Raji (cell line): ENCODE data around the gene ZNF443.

ENCODE experiments used
- POLR2A ChIP-seq: IDR thresholded peaks from 2 replicates; pipeline ENCODE4 v1.6.1; 2011; ENCODE audit warnings: low read depth, low read length, control low read depth; ENCODE audit not compliant: insufficient read depth

ZNF443 gene

DNA sequence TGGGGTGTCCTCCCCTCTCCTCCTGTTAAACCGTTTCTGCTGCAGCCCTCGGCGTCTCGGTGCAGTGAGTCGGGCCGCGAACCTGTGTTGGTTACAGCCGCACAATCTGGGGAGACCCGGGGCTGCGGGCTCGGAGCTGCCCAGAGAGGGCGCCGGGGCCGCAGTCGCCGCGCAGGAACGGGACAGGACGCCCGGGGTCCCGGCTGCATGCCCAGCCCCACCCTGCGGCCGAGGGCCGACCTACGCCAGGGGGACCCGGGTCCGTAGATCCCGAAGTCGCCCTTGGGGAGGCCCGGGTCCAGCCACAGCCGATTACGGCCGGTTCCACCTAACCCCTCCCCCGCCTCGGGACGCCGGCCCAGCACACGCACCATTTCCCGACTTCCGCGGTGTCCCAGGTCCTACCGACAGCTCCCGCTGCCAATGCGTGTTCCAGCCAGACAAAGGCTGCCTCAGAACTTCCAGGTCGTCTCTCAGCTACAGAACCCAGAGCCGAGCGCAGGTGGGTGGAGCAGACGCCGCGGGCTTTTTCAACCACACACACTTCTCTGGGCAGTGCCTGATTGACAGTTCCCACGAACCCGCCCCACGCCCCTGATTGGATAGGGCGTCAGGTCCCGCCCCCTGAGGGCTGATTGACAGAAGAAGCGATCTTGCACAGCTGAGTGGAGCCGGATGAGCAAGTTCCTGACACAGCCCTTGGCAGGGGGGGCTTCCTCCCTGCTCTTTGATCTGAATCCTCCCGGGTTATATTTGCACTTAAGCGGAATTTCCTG is at the start of gene ZNF443:
TSS of gene ZNF443 (minus strand) at position 481 of the 776 bp plus-strand sequence. CDS start at position 374, 107 bp downstream.
- peak; percentile 78 for TF ChIP-seq POLR2A

DNA sequence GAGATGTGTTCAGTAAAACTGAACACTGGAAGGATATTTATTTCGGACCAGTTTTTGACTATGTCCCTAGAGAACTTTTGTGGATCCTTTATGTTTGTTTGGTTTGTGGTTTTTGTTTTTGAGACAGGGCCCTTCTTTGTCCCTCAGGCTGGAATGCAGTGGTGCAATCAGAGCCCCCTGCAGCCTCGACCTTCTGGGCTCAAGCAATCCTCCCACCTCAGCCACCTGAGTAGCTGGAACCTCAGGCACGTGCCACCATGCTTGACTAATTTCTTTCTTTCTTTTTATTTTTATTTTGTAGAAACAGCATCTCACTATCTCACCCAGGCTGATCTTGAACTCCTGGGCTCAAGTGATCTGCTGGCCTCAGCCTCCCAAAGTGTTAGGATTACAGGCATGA is 44.8 kb upstream of the ZNF443 start:
- TF ChIP-seq POLR2A: no peak

- no peak for TF ChIP-seq POLR2A
These were observed 44.2 kb upstream of the ZNF443 start for GRCh38 chr19:12485052-12485416.

- TF ChIP-seq POLR2A: peak; percentile 95
These were observed 43.7 kb upstream of the ZNF443 start, which contains the start of gene ZNF709 for GRCh38 chr19:12484371-12485051. Gene ZNF709 (minus strand): TSS chr19:12484816. CDS start chr19:12484657, 159 bp downstream.

DNA sequence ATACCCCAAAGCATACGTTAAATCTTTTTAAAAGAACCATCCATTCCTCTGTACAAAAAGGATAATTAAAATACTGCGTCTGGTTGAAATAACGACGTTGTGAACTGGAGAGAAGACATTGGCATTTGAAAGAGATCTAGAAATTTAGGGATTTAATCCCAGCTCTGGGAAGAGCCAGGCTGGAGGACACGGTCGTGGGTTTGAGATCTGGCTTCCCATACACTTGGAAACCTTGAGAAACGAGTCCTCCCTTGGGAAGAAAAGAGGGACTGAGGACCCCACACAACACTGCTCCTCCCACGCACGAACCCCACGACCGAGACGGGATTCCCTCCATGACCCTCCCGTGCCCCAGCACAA is 43.2 kb upstream of the ZNF443 start:
- no peak for TF ChIP-seq POLR2A

DNA sequence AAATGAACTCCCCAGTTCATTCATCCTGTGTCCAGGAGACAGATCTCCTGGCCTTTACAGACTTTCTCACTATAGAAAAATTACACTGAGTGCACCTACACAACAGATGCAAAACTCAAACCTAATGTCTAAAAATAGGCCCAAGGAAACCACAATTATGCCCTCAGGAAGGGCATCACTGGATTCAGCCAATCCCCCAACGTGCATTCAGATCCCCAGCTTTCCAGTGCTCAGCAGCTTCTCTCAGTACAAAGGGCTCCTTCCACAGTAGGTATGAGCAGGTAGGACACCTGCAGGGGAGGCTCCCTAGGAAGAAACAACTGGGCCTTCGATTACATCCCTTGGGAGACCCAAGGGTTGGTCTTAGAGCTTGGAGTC is 41.7 kb upstream of the ZNF443 start:
- no peak for TF ChIP-seq POLR2A

DNA sequence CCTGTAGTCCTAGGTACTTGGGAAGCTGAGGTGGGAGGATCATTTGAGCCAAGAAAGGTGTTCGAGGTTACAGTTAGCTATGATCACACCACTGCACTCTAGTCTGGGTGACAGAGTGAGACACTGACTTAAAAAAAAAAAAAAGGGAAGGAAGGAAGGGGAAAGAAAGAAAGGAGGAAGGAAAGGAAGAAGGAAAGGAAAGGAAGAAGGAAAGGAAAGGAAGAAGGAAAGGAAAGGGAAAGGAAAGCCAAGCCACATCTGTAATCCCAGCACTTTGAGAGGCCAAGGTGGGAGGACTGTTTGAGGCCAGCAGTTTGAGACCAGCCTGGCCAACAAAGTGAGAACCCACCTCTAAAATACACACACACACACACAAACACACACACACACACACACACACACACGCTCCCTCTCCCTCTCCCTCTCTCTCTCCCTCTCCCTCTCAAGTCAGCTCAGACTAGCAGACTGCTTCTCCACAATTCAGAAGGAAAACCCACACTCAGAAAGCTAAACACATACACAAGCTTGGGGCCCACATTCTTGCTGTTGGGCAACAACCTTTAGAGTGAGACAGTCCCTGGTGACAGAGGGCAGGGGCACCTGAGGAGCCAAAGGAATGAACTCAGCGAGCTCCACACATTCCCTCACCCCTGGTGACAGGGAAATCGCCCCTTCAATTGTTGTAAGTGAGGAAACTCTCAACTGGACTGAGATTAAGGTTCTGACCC is 41.1 kb upstream of the ZNF443 start:
- TF ChIP-seq POLR2A: no peak

DNA sequence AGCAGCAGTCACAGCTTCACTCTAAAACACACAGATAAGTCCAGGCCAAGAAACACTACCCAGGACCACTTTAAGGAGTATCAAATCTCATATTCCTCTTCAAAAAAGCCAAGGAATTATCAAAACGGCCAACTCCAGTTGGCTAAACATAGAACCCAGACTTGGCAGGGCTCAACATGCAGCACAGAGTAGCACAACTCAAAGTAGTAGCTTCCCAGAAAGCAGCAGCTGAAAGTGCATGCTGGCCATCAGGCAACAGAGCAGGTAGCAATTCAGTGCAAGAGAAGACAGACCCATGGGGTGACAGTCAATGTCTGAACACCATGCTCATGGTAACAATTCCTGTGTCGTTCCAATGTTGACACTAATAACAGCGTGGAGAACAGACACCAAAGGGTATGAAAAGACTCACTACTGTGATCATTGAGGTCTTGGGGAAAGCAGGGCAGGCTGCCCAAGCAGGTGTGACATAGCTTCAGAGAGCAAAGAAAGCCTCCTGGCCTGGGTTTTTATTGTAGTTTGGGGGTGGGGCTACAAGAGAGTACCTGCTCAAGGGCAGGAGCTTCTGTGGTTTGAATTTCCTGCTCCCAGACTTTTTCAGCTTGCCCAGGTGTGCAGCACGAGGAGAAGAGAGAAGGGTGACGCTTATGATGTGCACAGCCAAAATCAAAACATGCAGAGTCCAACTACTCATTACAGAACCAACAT is 37.6 kb upstream of the ZNF443 start:
- no peak for TF ChIP-seq POLR2A

DNA sequence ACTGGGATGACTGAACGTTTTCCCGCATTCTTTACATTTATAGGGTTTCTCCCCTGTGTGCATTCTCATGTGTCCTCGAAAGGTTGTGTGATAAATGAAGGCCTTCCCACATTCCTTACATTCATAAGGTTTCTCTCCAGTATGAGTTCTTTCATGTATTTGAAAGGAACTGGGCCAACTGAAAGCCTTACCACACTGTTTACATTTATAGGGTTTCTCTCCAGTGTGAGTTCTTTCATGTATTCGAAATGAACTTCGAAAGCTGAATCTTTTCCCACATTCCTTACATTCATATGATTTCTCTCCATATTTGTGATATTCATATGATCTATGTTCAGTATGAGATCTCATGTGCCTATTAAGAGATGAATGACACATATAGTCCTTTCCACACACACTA is 24.4 kb upstream of the ZNF443 start:
- no peak for TF ChIP-seq POLR2A

- TF ChIP-seq POLR2A: no peak
These were observed 23.9 kb upstream of the ZNF443 start for GRCh38 chr19:12464769-12465168.

DNA sequence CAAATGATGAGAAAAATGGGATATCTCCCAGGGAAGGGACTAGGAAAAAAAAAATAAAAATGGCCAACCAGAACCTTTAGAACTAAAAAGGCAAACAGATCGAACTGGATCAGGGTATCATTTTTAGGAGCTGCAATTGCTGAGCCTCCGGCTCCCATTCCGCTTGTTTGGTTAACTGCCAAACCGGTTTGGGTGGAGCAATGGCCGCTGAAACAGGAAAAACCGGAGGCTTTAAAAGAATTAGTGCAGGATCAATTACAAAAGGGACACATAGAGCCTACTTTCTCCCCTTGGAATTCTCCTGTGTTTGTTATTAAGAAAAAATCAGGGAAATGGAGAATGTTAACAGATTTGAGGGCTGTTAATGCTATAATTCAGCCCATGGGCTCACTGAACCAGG is 12.7 kb upstream of the ZNF443 start:
- TF ChIP-seq POLR2A: no peak

- TF ChIP-seq POLR2A: no peak
These were observed 10.0 kb upstream of the ZNF443 start for GRCh38 chr19:12450844-12451243.

- TF ChIP-seq POLR2A: no peak
These were observed 8.0 kb upstream of the ZNF443 start for GRCh38 chr19:12448808-12449207.

DNA sequence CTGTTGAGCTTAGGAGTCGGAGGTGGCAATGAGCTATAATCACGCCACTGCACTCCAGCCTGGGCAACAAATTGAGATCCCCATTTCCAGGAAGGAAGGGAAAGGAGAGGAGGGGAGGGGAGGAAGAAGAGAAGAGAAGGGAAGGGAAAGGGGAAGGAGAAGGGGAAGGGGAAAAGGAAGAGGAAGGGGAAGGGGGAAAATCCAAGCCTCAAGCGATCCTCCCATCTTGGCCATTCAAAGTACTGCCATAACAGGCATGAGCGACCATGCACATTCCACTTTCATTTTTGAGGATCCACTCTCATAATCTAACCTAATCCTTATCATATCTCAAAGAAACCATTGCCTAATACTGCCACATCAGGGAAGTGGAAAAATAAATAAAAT is 14.9 kb downstream of the ZNF443 start:
- no peak for TF ChIP-seq POLR2A

DNA sequence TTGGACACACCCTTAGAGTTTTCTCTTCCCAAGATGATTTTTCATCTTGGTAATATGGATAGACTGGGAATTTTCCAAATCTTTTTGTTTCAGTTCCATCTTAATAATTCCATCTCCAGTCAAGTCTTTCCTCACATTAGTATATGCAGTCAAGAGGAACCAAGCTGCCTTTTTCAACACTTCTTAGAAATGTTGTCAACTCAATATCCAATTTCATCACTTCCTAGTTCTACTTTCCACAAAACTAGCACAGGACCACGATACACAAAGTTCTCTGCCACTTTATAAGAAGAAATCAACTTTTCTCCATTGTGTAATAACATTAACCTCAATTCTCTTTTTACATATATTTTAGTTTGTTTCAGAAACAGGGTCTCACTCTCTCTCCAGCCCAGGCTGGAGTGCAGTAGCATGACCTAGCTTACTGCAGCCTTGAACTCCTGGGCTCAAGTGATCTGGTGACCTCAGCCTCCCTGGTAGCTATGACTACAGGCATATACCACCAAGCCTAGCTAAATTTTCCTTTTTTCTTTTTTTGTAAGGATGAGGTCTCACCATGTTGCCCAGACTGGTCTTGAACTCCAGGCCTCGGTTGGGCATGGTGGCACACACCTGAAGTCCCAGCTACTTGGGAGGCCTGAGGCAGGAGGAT is 15.5 kb downstream of the ZNF443 start:
- TF ChIP-seq POLR2A: no peak

GRCh38 chr19:12411893-12412292 is 28.9 kb downstream of the ZNF443 start:
- TF ChIP-seq POLR2A: no peak
